GM18508 (cell line): ENCODE measurements around the gene PDGFA.

Experiments used
- ATAC-seq: cut with Tn5 transposase; IDR thresholded peaks from one replicate; pipeline ENCODE4 v1.9.1; 2021; ENCODE audit warnings: moderate number of reproducible peaks; ENCODE audit not compliant: insufficient read depth, unreplicated experiment

PDGFA gene

DNA sequence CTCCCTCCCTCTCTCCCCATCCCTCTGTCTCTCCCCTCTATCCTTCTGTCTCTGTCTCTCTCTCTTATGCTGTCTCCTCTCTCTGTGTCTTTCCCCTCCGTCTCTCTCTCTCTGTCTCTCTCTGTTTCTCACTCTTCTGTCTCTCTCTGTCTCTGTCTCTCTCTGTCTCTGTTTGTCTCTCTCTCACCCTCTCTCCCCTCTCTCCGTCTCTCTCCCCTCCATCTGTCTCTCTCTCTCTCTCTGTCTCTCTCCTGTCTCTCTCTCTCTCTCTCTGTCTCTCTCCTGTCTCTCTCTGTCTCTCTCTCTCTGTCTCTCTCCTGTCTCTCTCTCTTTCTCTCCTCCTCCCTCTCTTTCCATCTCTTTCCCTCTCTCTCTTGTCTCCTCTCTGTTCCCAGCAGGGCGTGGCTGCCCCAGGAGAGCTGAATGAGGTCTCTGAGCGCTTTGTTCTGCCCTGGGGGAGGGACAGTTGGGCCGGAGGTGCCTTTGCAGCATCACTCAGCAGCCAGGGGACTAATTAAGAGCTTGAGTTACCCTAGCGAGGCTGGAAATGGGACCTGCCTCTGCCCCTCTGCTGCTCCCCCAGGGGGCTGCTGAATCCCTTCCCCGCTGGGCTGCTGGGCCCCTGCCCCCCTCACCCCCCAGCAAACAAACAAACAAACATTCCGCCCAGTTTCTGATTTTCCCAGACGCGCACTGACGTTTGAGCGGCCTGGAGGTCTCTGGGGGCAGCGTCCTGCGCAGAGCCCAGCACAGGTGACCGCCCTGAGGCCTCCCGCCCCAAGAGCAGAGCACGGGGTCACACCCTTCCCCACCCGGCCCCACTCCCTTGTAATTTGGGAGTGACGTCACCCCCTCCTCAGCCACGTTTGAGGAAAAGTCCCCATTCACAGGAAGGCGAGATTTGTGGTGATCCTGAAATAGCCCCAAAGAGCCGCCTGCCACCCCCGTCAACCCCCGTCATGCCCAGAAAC is 68.1 kb downstream of the PDGFA start:
- no peak for ATAC-seq

DNA sequence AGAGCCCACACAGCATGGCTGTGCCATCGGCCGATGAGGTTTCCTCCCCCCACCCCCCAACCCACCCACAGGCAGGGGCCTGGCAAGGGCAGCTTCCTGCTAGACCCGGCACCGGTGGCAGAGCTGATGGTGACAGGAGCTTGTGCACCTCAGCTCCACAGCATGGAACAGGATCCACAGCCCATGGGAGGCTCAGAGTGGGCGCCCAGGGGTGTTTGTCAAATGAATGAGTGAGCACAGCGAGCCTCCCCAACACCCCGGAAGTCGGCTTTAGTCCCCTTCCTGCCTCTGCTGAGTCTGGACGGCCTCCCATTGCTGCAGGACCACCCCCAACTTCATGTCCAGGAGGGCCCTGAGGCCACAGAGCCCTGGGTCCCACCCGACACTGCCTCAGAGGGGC is 68.9 kb downstream of the PDGFA start:
- ATAC-seq, result no peak

DNA sequence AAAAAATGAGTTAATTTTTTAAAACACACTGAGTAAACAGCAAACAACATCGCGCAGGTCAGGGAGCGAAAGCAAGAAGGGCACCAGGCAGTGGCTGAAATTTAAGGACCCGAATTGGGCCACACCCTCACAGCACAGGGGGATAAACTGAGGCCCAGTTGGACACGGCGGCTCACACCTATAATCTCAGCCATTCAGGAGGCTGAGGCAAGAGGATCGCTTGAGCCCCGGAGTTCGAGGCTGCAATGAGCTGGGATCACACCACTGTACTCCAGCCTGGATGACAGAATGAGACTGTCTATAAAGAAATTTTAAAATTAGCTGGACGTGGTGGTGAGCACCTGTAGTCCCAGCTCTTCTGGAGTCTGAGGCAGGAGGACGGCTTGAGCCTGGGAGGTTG is 69.6 kb downstream of the PDGFA start:
- ATAC-seq, result no peak

DNA sequence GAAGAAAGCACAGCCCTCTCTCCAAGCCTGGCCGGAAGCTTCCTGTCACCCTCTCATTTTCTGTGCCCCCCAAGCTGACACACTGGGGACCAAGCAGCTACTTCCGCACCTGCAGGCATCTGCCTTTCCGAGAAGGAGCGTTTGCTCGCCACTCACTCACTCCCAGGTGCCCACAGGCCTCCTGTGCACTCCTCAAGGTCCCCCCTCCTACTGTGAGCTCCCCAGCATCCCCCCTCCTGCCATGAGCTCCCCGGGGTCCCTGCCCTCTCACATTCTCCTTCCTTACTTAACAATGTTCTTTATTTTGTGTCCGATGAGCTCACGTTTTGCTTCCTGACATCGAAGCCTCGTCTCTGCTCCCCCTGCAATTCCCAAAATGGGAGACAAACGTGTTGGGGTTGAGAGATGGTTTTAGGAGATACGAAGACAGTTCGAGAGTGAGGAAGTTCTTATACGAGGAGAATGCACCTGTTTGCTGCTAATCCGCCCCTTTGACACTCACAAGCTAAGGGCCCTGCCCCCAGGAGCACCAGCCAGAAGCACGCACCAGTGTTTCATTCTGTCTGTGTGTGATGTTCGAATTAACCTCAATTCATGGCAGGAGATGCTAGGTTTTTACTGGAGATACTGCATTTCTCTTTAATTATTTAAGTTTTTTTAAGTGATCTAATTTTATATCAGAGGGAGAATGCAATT is 70.2 kb downstream of the PDGFA start:
- ATAC-seq, result no peak

DNA sequence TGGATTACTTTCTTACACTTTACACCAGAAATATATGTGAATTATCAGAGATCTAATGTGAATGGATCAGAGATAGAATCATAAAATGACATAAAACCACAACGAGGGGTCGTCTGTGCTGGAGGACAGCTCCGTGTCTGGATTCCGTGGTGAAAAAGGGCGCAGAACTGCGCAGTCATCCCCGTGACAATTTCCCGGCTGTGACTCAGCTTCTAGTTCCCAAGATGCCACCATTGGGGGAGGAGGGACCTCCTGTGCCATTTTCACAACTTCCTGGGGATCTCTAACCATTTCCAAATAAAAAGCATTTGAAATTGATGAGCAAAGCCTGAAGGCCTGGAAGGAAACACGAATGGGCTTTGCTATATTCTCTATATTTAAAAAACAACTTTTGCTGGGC is 72.1 kb downstream of the PDGFA start:
- ATAC-seq, result no peak
